Uterus (tissue), 4 donors: ENCODE data around the gene UPF1. TPM values are rescaled to one million over a fixed set of nuclear protein-coding genes. Genes with fewer than 3 reads are reported as not detected.

Experiments used
- DNase-seq, 2 donors: peaks; one replicate each; pipeline ENCODE4 v3.0.0-alpha.2; 2019 to 2020
- H3K27ac ChIP-seq, 2 donors: fragments of 200-600 bp; sonication (generic); 1 replicate in 1 of 2; 2 replicates in 1 of 2; pipeline ENCODE4 v1.5.1; 2016 to 2018
- H3K27me3 ChIP-seq, 2 donors: fragments of 200-600 bp; sonication (generic); one replicate each; pipeline ENCODE4 v1.5.1; 2018 to 2019; ENCODE audit warnings: control low read depth in 1 of 2
- H3K36me3 ChIP-seq, 2 donors: fragments of 200-600 bp; sonication (generic); one replicate each; pipeline ENCODE4 v1.5.1; 2019; ENCODE audit warnings: control low read depth in 1 of 2
- H3K4me1 ChIP-seq, 2 donors: fragments of 200-600 bp; sonication (generic); one replicate each; pipeline ENCODE4 v1.5.1; 2018 to 2019; ENCODE audit warnings: control low read depth in 1 of 2
- H3K4me3 ChIP-seq, 2 donors: fragments of 200-600 bp; sonication (generic); 1 replicate in 1 of 2; 2 replicates in 1 of 2; pipeline ENCODE4 v1.5.1; 2018 to 2019; ENCODE audit warnings: mild to moderate bottlenecking in 1 of 2
- H3K9me3 ChIP-seq, 2 donors: fragments of 200-600 bp; sonication (generic); one replicate each; pipeline ENCODE4 v1.5.1; 2019; ENCODE audit warnings: control low read depth in 1 of 2
- POLR2A ChIP-seq, 2 donors: fragments of 450-650 bp; IDR thresholded peaks; one replicate each; pipeline ENCODE4 v1.6.1; 2016; ENCODE audit warnings: antibody characterized with exemption in 2 of 2, mild to moderate bottlenecking in 1 of 2, moderate library complexity in 1 of 2
- intact Hi-C: fragments of 100-400 bp; cut with DNase I; formaldehyde crosslinking; loops from one replicate; pipeline ENCODE4 v1.15.1; 2023; ENCODE audit warnings: low total_unique reads
- total RNA-seq, 4 donors: library from RNA; depleted of rRNA in 3 of 4; stranded (reverse); fragments of >200 nt in 3 of 4; gene quantifications; one replicate each; pipeline versions ENCODE4 v1.1.0 to v1.2.4, GENCODE V29; 2014 to 2023
- TF ChIP-seq, protein P1 (sequence below), 4 experiments: fragments of 200-600 bp in 2 of 4; fragments of 450-650 bp in 2 of 4; sonication (generic) in 2 of 4; IDR thresholded peaks; one replicate each; pipeline ENCODE4 v1.5.1; 2016 to 2019; ENCODE audit warnings: antibody characterized with exemption in 4 of 4, mild to moderate bottlenecking in 2 of 4, moderate library complexity in 1 of 4
- donor health status: DM: yes; HTN: yes; CAD: no.

The UPF1 gene
- total RNA-seq, 4 donors from 2014 or later = 17.9 to 105 (median 43.7) TPM

- H3K27me3 ChIP-seq = no peaks in the 10 kb centered on the region
- TF ChIP-seq POLR2A (IDR thresholded peaks at IDR 0.05) = no peak
- DNase-seq = peak in 1 of 2 donors; percentile 22
- intact Hi-C loops = no loop called here
- peaks cover 33 to 44% of the 10 kb centered on the region in 2 donors for H3K4me1 ChIP-seq
- H3K27ac ChIP-seq = peak overlapping the region; percentile 75 to 84
- H3K9me3 ChIP-seq = no peaks in the 10 kb centered on the region
- no peak overlapping the region for H3K4me3 ChIP-seq
- H3K36me3 ChIP-seq = no peaks in the 10 kb centered on the region
Observed at GRCh38 chr19:18850471-18851375, 19.0 kb downstream of the UPF1 start.

DNA sequence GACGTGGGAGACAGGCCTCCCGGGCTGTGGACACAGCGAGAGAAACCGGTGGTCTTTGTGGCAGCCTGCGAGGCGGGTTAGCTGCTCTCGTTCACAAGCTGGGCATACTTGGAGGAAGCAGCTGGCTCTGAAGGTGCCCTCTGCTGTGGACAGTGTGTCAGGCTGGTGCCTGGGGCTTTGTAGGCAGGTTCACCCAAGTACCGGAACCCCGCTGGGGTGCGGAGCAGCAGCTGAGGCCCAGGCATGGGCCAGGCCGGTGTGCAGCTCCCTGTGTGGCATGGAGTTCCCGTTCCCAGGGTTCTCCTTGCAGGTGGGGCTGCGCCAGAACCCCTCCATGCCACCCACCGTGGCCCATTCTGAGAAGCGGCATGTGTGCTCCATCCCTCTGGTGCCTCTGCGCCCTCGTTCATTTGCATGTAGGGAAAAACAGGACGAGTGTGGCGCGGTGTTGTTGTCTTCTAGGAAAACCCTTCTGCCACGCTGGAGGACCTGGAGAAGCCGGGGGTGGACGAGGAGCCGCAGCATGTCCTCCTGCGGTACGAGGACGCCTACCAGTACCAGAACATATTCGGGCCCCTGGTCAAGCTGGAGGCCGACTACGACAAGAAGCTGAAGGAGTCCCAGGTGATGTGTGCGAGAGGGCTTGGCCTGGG is 20.0 kb downstream of the UPF1 start:
- TF ChIP-seq, protein P1, sequence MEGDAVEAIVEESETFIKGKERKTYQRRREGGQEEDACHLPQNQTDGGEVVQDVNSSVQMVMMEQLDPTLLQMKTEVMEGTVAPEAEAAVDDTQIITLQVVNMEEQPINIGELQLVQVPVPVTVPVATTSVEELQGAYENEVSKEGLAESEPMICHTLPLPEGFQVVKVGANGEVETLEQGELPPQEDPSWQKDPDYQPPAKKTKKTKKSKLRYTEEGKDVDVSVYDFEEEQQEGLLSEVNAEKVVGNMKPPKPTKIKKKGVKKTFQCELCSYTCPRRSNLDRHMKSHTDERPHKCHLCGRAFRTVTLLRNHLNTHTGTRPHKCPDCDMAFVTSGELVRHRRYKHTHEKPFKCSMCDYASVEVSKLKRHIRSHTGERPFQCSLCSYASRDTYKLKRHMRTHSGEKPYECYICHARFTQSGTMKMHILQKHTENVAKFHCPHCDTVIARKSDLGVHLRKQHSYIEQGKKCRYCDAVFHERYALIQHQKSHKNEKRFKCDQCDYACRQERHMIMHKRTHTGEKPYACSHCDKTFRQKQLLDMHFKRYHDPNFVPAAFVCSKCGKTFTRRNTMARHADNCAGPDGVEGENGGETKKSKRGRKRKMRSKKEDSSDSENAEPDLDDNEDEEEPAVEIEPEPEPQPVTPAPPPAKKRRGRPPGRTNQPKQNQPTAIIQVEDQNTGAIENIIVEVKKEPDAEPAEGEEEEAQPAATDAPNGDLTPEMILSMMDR (IDR thresholded peaks at IDR 0.05) = no peak
- no peak for TF ChIP-seq POLR2A (IDR thresholded peaks at IDR 0.05)
- Histone ChIP-seq H3K27me3 (no peaks in the 10 kb centered on the region), H3K27ac (peak overlapping the region in 1 of 2 donors; percentile 75), H3K4me1 (peaks cover 31 to 39% of the 10 kb centered on the region in 2 donors), H3K9me3 (no peaks in the 10 kb centered on the region), H3K36me3 (no peaks in the 10 kb centered on the region), H3K4me3 (no peak overlapping the region)
- DNase-seq = no peak
- intact Hi-C loops = no loop called here

GRCh38 chr19:18852648-18853047 is 20.9 kb downstream of the UPF1 start:
- DNase-seq = no peak
- Histone ChIP-seq H3K27me3 (no peaks in the 10 kb centered on the region), H3K36me3 (no peaks in the 10 kb centered on the region), H3K4me1 (peaks cover 28 to 31% of the 10 kb centered on the region in 2 donors), H3K27ac (no peak overlapping the region), H3K9me3 (no peaks in the 10 kb centered on the region), H3K4me3 (no peak overlapping the region)
- TF ChIP-seq POLR2A (IDR thresholded peaks at IDR 0.05) = no peak
- TF ChIP-seq, protein P1 (IDR thresholded peaks at IDR 0.05) = no peak
- intact Hi-C loops = no loop called here

DNA sequence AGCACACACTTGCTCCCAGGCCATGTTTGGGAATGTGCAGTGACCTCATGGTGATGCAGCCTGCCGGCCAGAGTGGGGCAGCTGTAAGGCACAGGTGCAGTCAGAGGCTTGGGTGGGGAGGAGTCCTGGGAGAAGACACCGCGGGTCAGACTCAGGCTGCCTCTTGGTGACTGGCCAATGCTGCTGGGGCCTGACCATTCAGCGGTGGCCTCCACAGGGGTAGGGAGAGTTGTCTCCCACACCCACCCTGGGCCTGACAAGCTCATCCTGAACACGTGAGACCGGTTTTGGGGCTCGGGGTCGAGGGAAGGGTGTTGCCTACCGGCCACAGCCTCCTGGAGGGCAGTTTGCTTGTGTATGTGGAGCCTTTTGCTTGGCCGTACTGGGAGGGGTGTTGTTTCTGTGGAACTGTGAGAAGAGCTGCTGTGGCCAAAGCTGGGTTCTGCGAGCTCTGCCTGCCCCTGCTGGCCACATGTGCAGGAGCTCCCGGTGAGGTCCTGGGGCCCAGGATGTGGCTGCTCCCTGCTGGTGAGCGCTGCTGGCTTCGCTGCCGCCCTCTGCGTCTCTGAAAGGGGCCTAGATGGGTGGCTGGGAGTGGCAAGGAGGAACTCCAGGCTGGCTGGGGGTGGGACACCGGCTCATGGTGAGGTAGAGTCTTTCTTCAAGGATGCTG is 22.1 kb downstream of the UPF1 start:
- TF ChIP-seq POLR2A (IDR thresholded peaks at IDR 0.05) = no peak
- TF ChIP-seq, protein P1 (IDR thresholded peaks at IDR 0.05) = no peak
- H3K36me3 ChIP-seq = no peaks in the 10 kb centered on the region
- H3K4me3 ChIP-seq = no peak overlapping the region
- H3K27me3 ChIP-seq = no peaks in the 10 kb centered on the region
- H3K4me1 ChIP-seq = peaks cover 20 to 22% of the 10 kb centered on the region in 2 donors
- H3K27ac ChIP-seq = no peak overlapping the region
- no peaks in the 10 kb centered on the region for H3K9me3 ChIP-seq
- intact Hi-C loops = no loop called here
- no peak for DNase-seq

DNA sequence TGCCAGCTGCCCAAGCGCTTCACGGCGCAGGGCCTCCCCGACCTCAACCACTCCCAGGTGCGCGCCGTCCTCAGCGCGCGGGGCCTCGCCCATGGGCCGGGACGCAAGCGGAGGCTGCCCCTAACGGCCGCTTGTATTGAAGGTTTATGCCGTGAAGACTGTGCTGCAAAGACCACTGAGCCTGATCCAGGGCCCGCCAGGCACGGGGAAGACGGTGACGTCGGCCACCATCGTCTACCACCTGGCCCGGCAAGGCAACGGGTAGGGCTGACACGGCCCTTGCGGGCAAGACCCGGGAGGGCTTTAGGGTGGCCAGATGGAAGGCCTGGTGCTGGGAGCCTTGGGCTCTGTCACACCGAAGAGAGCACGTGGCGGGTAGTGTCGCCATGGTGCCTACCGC is 23.2 kb downstream of the UPF1 start:
- TF ChIP-seq, protein P1 (IDR thresholded peaks at IDR 0.05) = no peak
- no peak for TF ChIP-seq POLR2A (IDR thresholded peaks at IDR 0.05)
- no peak for DNase-seq
- Histone ChIP-seq H3K4me1 (peaks cover 11% of the 10 kb centered on the region in 2 donors), H3K36me3 (no peaks in the 10 kb centered on the region), H3K27ac (no peak overlapping the region), H3K9me3 (no peaks in the 10 kb centered on the region), H3K4me3 (no peak overlapping the region), H3K27me3 (no peaks in the 10 kb centered on the region)
- intact Hi-C loops = no loop called here
